HepG2 (cell line): ENCODE data around the gene USP15.

Experiments
- BHLHE40 ChIP-seq: IDR thresholded peaks from 2 replicates; pipeline ENCODE4 v1.6.1; 2011; ENCODE audit warnings: low read length, improper control_type of control experiment
- CREM ChIP-seq, 2 experiments: sonication (generic) in 1 of 2; formaldehyde crosslinking in 1 of 2; IDR thresholded peaks; 2 replicates each; pipeline versions ENCODE4 v1.4.0 to v1.6.1; 2016 to 2020; ENCODE audit warnings: antibody characterized with exemption in 1 of 2, mild to moderate bottlenecking in 1 of 2, missing genetic modification reagents in 1 of 2
- GATAD2A ChIP-seq: IDR thresholded peaks from 2 replicates; pipeline ENCODE4 v1.6.1; 2016
- GTF2F1 ChIP-seq: fragments of 150-350 bp; IDR thresholded peaks from 2 replicates; pipeline ENCODE4 v1.6.1; 2014; ENCODE audit warnings: low read length
- HDAC6 ChIP-seq: fragments of 200-600 bp; sonication (generic); IDR thresholded peaks from 2 replicates; pipeline ENCODE4 v1.7.0; 2017; ENCODE audit warnings: mild to moderate bottlenecking, antibody characterized with exemption, low read length, low read depth
- RNF2 ChIP-seq: fragments of 450-650 bp; conservative IDR thresholded peaks from 2 replicates; pipeline ENCODE4 v1.6.1; 2016; ENCODE audit warnings: low read depth
- ZNF274 ChIP-seq: sonication (generic); formaldehyde crosslinking; IDR thresholded peaks from 2 replicates; pipeline ENCODE4 v1.5.1; 2020; ENCODE audit warnings: mild to moderate bottlenecking, missing genetic modification reagents
- ZNF562 ChIP-seq: sonication (generic); formaldehyde crosslinking; IDR thresholded peaks from 2 replicates; pipeline ENCODE4 v1.8.0; 2022; ENCODE audit warnings: missing genetic modification reagents, borderline replicate concordance
- TF ChIP-seq, protein P1 (sequence below): sonication (generic); formaldehyde crosslinking; IDR thresholded peaks from 2 replicates; pipeline ENCODE4 v1.5.0; 2020; ENCODE audit warnings: mild to moderate bottlenecking, missing genetic modification reagents, moderate library complexity

DNA sequence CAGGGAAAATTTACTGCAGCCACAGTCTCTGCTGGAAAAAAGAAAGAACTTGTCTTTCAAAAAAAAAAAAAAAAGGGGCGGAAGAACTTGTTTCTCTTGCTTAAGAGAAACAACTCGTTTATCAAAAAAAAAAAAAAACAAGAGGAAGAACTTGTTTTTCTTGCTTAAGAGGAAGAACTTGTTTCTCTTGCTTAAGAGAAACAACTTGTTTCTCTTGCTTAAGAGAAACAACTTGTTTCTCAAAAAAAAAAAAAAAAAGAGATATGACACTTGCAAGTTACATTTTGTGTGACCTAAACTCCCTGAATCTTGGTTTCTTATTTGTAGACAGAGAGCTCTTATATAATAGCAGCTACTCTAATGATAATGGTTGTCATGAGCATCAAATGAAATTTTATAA lies 44.7 kb upstream of the USP15 start:
- TF ChIP-seq GATAD2A (CRISPR knock-in tag) (no peak), ZNF274 (CRISPR knock-in tag) (no peak), RNF2 (no peak), HDAC6 (no peak), ZNF562 (no peak), BHLHE40 (no peak), GTF2F1 (no peak), CREM (IDR thresholded peaks at IDR 0.05) (no peak), CREM (CRISPR knock-in tag; IDR thresholded peaks at IDR 0.05) (no peak)
- TF ChIP-seq, protein P1, sequence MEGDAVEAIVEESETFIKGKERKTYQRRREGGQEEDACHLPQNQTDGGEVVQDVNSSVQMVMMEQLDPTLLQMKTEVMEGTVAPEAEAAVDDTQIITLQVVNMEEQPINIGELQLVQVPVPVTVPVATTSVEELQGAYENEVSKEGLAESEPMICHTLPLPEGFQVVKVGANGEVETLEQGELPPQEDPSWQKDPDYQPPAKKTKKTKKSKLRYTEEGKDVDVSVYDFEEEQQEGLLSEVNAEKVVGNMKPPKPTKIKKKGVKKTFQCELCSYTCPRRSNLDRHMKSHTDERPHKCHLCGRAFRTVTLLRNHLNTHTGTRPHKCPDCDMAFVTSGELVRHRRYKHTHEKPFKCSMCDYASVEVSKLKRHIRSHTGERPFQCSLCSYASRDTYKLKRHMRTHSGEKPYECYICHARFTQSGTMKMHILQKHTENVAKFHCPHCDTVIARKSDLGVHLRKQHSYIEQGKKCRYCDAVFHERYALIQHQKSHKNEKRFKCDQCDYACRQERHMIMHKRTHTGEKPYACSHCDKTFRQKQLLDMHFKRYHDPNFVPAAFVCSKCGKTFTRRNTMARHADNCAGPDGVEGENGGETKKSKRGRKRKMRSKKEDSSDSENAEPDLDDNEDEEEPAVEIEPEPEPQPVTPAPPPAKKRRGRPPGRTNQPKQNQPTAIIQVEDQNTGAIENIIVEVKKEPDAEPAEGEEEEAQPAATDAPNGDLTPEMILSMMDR (CRISPR knock-in tag) = no peak
